H1 (cell line): Measurements from ENCODE around the gene SLC18A3. TPM values are rescaled to one million over a fixed set of nuclear protein-coding genes. Genes with fewer than 3 reads are reported as not detected.

Experiments
- CTCF ChIA-PET: fragments of 300-600 bp; sonication (Branson Sonifier 250); formaldehyde crosslinking; loops from one replicate; lab custom pipeline; 2021; ENCODE audit not compliant: partially characterized antibody; lab: Charles Lee
- POLR2A ChIA-PET: fragments of 300-600 bp; sonication (Branson Sonifier 250); formaldehyde crosslinking; loops from one replicate; lab custom pipeline; 2021; ENCODE audit warnings: inconsistent platforms; ENCODE audit not compliant: partially characterized antibody; lab: Charles Lee
- DNase-seq, 2 experiments: peaks; one replicate each; pipeline versions ENCODE4 v3.0.0 to v3.0.0-alpha.2; 2010 to 2022; ENCODE audit warnings: low spot score in 2 of 2, low read depth in 1 of 2, mixed read lengths in 1 of 2
- FAIRE-seq: peaks from 2 replicates; lab custom pipeline; 2011; peaks lifted over from hg19 to GRCh38; lab: Jason Lieb, UNC
- H2AFZ ChIP-seq: 2 replicates; pipeline ENCODE4 v1.8.1; 2012; ENCODE audit warnings: low read length, inconsistent platforms
- H2AK5ac ChIP-seq: 2 replicates; pipeline ENCODE4 v1.6.1; 2013; ENCODE audit warnings: low read depth, low read length
- H2BK120ac ChIP-seq: replicated peaks from 2 replicates; pipeline ENCODE3; 2013; ENCODE audit warnings: low read depth, low read length, inconsistent platforms
- H2BK12ac ChIP-seq: 2 replicates; pipeline ENCODE4 v1.6.1; 2013; ENCODE audit warnings: low read depth, low read length
- H2BK15ac ChIP-seq: 2 replicates; pipeline ENCODE4 v1.6.1; 2013; ENCODE audit warnings: low read length
- H2BK20ac ChIP-seq: 2 replicates; pipeline ENCODE4 v1.6.1; 2013; ENCODE audit warnings: low read length
- H2BK5ac ChIP-seq: 2 replicates; pipeline ENCODE4 v1.6.1; 2013; ENCODE audit warnings: low read depth, low read length
- H3K14ac ChIP-seq: 2 replicates; pipeline ENCODE4 v1.6.1; 2013; ENCODE audit warnings: inconsistent platforms; ENCODE audit not compliant: insufficient read length
- H3K18ac ChIP-seq: 2 replicates; pipeline ENCODE4 v1.6.1; 2013; ENCODE audit warnings: low read length; ENCODE audit errors: extremely low read depth
- H3K23ac ChIP-seq: 2 replicates; pipeline ENCODE4 v1.6.1; 2013; ENCODE audit warnings: inconsistent platforms; ENCODE audit not compliant: insufficient read length
- H3K23me2 ChIP-seq: 2 replicates; pipeline ENCODE4 v1.6.1; 2013; ENCODE audit warnings: low read depth, low read length
- H3K27ac ChIP-seq: 2 replicates; pipeline ENCODE4 v1.6.1; 2011; ENCODE audit warnings: low read depth, low read length, inconsistent platforms
- H3K27me3 ChIP-seq, 4 experiments: replicated peaks in 1 of 4; 1 replicate in 1 of 4; 2 replicates in 3 of 4; pipeline versions ENCODE4 v1.6.1 to v1.8.1; 2011 to 2013; ENCODE audit warnings: low read length in 3 of 4, mild to moderate bottlenecking in 3 of 4, inconsistent platforms in 2 of 4, mixed read lengths in 2 of 4, moderate library complexity in 1 of 4; ENCODE audit not compliant: control insufficient read depth in 3 of 4, insufficient read depth in 3 of 4; ENCODE audit errors: extremely low read depth in 1 of 4
- H3K36me3 ChIP-seq, 4 experiments: 2 replicates each; pipeline versions ENCODE4 v1.6.1 to v1.8.1; 2011 to 2013; ENCODE audit warnings: mild to moderate bottlenecking in 4 of 4, low read length in 3 of 4, moderate library complexity in 2 of 4, control low read depth in 1 of 4, inconsistent platforms in 1 of 4; ENCODE audit not compliant: insufficient read depth in 4 of 4, control insufficient read depth in 2 of 4
- H3K4ac ChIP-seq: replicated peaks from 2 replicates; pipeline ENCODE3; 2013; ENCODE audit warnings: low read length, low read depth, mixed read lengths, inconsistent platforms; ENCODE audit not compliant: insufficient read length
- H3K4me1 ChIP-seq, 4 experiments: replicated peaks in 1 of 4; 1 replicate in 1 of 4; 2 replicates in 3 of 4; pipeline versions ENCODE4 v1.6.1 to v1.8.1; 2011 to 2013; ENCODE audit warnings: low read length in 3 of 4, inconsistent platforms in 2 of 4, mixed read lengths in 1 of 4; ENCODE audit not compliant: insufficient read depth in 4 of 4, control insufficient read depth in 3 of 4
- H3K4me2 ChIP-seq, 2 experiments: 2 replicates each; pipeline versions ENCODE4 v1.6.1 to v1.8.1; 2011 to 2013; ENCODE audit warnings: low read depth in 2 of 2, low read length in 2 of 2, control low read depth in 1 of 2, inconsistent platforms in 1 of 2, mild to moderate bottlenecking in 1 of 2; ENCODE audit not compliant: insufficient read depth in 1 of 2
- H3K4me3 ChIP-seq, 4 experiments: fragments of 200-600, 300-600 bp in 1 of 4; sonication (generic), shearing (Covaris generic), sonication (Bioruptor Twin) in 1 of 4; 2 replicates each; pipeline versions ENCODE4 v1.5.1 to v1.8.1; 2011 to 2016; ENCODE audit warnings: low read length in 4 of 4, low read depth in 3 of 4, control low read depth in 2 of 4, inconsistent platforms in 2 of 4, mild to moderate bottlenecking in 2 of 4, mixed read lengths in 1 of 4, moderate library complexity in 1 of 4; ENCODE audit not compliant: insufficient read depth in 2 of 4; ENCODE audit errors: extremely low read depth in 1 of 4
- H3K56ac ChIP-seq: replicated peaks from 2 replicates; pipeline ENCODE3; 2013; ENCODE audit warnings: low read depth, mild to moderate bottlenecking, mixed read lengths, low read length, inconsistent platforms; ENCODE audit not compliant: insufficient read length
- H3K79me1 ChIP-seq: 2 replicates; pipeline ENCODE4 v1.6.1; 2013; ENCODE audit warnings: low read depth, low read length, control low read depth
- H3K79me2 ChIP-seq, 2 experiments: 2 replicates each; pipeline versions ENCODE4 v1.6.1 to v1.8.1; 2012 to 2013; ENCODE audit warnings: low read length in 2 of 2, mild to moderate bottlenecking in 2 of 2, inconsistent platforms in 1 of 2; ENCODE audit not compliant: insufficient read depth in 2 of 2, control insufficient read depth in 1 of 2
- H3K9ac ChIP-seq, 4 experiments: replicated peaks in 1 of 4; 1 replicate in 1 of 4; 2 replicates in 3 of 4; pipeline versions ENCODE4 v1.6.1 to v1.8.1; 2011 to 2013; ENCODE audit warnings: low read depth in 3 of 4, low read length in 3 of 4, control low read depth in 2 of 4, mild to moderate bottlenecking in 2 of 4, moderate library complexity in 2 of 4, inconsistent platforms in 1 of 4; ENCODE audit errors: extremely low read depth in 1 of 4
- H3K9me3 ChIP-seq, 2 experiments: 2 replicates each; pipeline versions ENCODE4 v1.6.1 to v1.8.1; 2012 to 2013; ENCODE audit warnings: mild to moderate bottlenecking in 2 of 2, moderate library complexity in 2 of 2, control low read depth in 1 of 2, inconsistent platforms in 1 of 2, low read depth in 1 of 2, low read length in 1 of 2, mixed read lengths in 1 of 2; ENCODE audit not compliant: insufficient read depth in 2 of 2
- H4K20me1 ChIP-seq, 2 experiments: replicated peaks in 1 of 2; 2 replicates each; pipeline versions ENCODE3 to v1.8.1; 2011 to 2013; ENCODE audit warnings: inconsistent platforms in 2 of 2, low read length in 2 of 2, mild to moderate bottlenecking in 1 of 2; ENCODE audit not compliant: insufficient read depth in 2 of 2, control insufficient read depth in 1 of 2
- H4K5ac ChIP-seq: 2 replicates; pipeline ENCODE4 v1.6.1; 2013; ENCODE audit warnings: low read length, low read depth, mixed read lengths, inconsistent platforms; ENCODE audit not compliant: insufficient read length
- H4K8ac ChIP-seq: 2 replicates; pipeline ENCODE4 v1.8.0; 2013; ENCODE audit warnings: mild to moderate bottlenecking, moderate library complexity, low read length, inconsistent platforms; ENCODE audit not compliant: insufficient read depth; ENCODE audit errors: extremely low read depth
- H4K91ac ChIP-seq: replicated peaks from 2 replicates; pipeline ENCODE3; 2013; ENCODE audit warnings: low read length, mixed read lengths, inconsistent platforms; ENCODE audit not compliant: insufficient read length
- KDM4A ChIP-seq: IDR thresholded peaks from one replicate; pipeline ENCODE4 v1.7.1; 2012; ENCODE audit warnings: low read depth, mild to moderate bottlenecking, moderate library complexity, low read length, inconsistent platforms; ENCODE audit not compliant: severe bottlenecking
- RXRA ChIP-seq: IDR thresholded peaks from 2 replicates; pipeline ENCODE4 v1.6.1; 2011; ENCODE audit warnings: low read depth, mild to moderate bottlenecking, low read length, moderate library complexity; ENCODE audit not compliant: insufficient read depth
- SRF ChIP-seq: IDR thresholded peaks from 2 replicates; pipeline ENCODE4 v1.6.1; 2011; ENCODE audit warnings: mild to moderate bottlenecking, low read depth, low read length, moderate library complexity
- TAF1 ChIP-seq: IDR thresholded peaks from 2 replicates; pipeline ENCODE4 v1.6.1; 2011; ENCODE audit warnings: mild to moderate bottlenecking, low read depth, low read length
- TBP ChIP-seq: IDR thresholded peaks from 2 replicates; pipeline ENCODE4 v1.6.1; 2011; ENCODE audit warnings: low read depth, low read length, improper control_type of control experiment
- TEAD4 ChIP-seq: IDR thresholded peaks from 2 replicates; pipeline ENCODE4 v1.6.1; 2012; ENCODE audit warnings: low read depth, low read length, inconsistent platforms, mixed read lengths
- WGBS, 2 experiments: shearing (Covaris generic) in 1 of 2; methylation state at CpG; one replicate each; pipeline versions ENCODE4 v1.1.6 to v1.1.7; 2013 to 2015; ENCODE audit warnings: low lambda C conversion rate in 2 of 2, mixed read lengths in 2 of 2, inconsistent platforms in 1 of 2, low coverage in 1 of 2, missing lambda C conversion rate in 1 of 2; ENCODE audit not compliant: insufficient replicate concordance in 2 of 2, insufficient coverage in 1 of 2, insufficient read length in 1 of 2; ENCODE audit errors: extremely low coverage in 1 of 2, missing lambda C conversion rate in 1 of 2; 5-methylcytosine and 5-hydroxymethylcytosine counted together
- polyA plus RNA-seq, 7 experiments: library from polyadenylated mRNA; depleted of rRNA in 3 of 7; stranded (reverse) in 5 of 7; unstranded in 2 of 7; fragments of >200 nt in 5 of 7; fragments of 200-250 nt in 2 of 7; gene quantifications; 1 replicate in 5 of 7; 2 replicates in 1 of 7; 4 replicates in 1 of 7; pipeline versions ENCODE4 v1.2.1 to v1.2.3, GENCODE V29; 2011 to 2013; ENCODE audit warnings: missing spikeins in 2 of 7, mixed read lengths in 2 of 7
- total RNA-seq: library from RNA; stranded (reverse); fragmentation: NEBNext Ultra II Directional; extraction: Animal tissue kit (Norgen Biotek cat#: 25700); gene quantifications from 2 replicates; pipeline ENCODE4 v1.2.1, GENCODE V29; 2021
- TF ChIP-seq, protein P1 (sequence below): IDR thresholded peaks from 2 replicates; pipeline ENCODE4 v1.6.1; 2011; ENCODE audit warnings: low read length, improper control_type of control experiment
- TF ChIP-seq, protein P2 (sequence below): IDR thresholded peaks from 2 replicates; pipeline ENCODE4 v1.6.1; 2012; ENCODE audit warnings: inconsistent platforms

The SLC18A3 gene
- total and polyA plus RNA-seq, 2 of the 8 experiments (the other 6 are each of a cell fraction or from before 2014, with no cell fraction given) = 0.17 TPM; not detected in 1

DNA sequence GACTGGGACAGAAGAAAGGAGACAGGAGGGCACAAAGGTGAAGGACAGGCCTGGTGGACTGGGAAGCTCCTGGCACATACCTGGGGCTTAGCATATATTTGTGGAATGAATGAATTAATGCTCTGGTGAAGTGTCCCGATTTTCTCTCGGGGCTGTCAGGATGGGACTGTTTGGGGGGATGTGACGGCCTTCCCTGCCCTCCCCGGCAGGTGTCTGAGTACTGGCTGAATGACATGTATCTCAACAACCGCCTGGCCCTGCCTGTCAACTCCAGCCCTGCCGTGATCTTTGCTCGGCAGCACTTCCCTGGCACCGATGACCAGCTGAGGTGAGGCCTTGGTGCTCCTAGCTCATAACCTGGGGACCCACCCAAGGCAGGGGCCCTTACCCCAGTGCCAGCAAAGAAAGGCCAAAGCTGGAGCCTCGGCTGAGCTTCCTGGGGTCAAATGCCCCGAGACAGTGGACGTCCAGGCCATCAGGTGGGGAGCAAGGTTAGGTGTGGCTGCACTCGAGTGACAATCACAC, 10.2 kb downstream of the SLC18A3 start:
- H2BK15ac ChIP-seq = no peak overlapping the region
- peaks cover 2 to 4% of the 10 kb centered on the region in 2 experiments for H4K20me1 ChIP-seq
- no peaks in the 10 kb centered on the region for H3K79me1 ChIP-seq
- no peak overlapping the region for H4K8ac ChIP-seq
- H3K56ac ChIP-seq = no peak overlapping the region
- 95% methylated on average over 12 of the region's 12 CpGs; no CpG with 5 or more reads in 1 of the 2 experiments for WGBS, 2 experiments
- no peak overlapping the region for H3K27ac ChIP-seq
- no peaks in the 10 kb centered on the region for H3K4me1 ChIP-seq
- no peaks in the 10 kb centered on the region for H3K79me2 ChIP-seq
- no peak overlapping the region for H4K91ac ChIP-seq
- H2BK120ac ChIP-seq = no peak overlapping the region
- no peak overlapping the region for H2BK12ac ChIP-seq
- H4K5ac ChIP-seq = no peak overlapping the region
- H3K14ac ChIP-seq = no peak overlapping the region
- no peak overlapping the region for H2AFZ ChIP-seq
- H2BK5ac ChIP-seq = no peak overlapping the region
- no peak overlapping the region for H2BK20ac ChIP-seq
- CTCF ChIA-PET = interaction anchor here (0.7 to 4.4 kb wide), 8 partner anchors 9 to 124 kb away, joined by 3 to 13 read pairs (median 4); no protein-coding TSS in a partner anchor
- no peak for TF ChIP-seq TAF1
- no peak for TF ChIP-seq KDM4A
- TF ChIP-seq, protein P1, sequence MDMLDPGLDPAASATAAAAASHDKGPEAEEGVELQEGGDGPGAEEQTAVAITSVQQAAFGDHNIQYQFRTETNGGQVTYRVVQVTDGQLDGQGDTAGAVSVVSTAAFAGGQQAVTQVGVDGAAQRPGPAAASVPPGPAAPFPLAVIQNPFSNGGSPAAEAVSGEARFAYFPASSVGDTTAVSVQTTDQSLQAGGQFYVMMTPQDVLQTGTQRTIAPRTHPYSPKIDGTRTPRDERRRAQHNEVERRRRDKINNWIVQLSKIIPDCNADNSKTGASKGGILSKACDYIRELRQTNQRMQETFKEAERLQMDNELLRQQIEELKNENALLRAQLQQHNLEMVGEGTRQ = no peak
- no peak for TF ChIP-seq SRF
- TF ChIP-seq TBP = no peak
- no peak for TF ChIP-seq RXRA
- TF ChIP-seq, protein P2, sequence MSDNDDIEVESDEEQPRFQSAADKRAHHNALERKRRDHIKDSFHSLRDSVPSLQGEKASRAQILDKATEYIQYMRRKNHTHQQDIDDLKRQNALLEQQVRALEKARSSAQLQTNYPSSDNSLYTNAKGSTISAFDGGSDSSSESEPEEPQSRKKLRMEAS = no peak
- no peak for TF ChIP-seq TEAD4
- no peak overlapping the region for H3K23ac ChIP-seq
- no peak overlapping the region for H3K4me3 ChIP-seq
- no peak overlapping the region for H2AK5ac ChIP-seq
- no peak overlapping the region for H3K4me2 ChIP-seq
- no peaks in the 10 kb centered on the region for H3K36me3 ChIP-seq
- H3K9me3 ChIP-seq = no peaks in the 10 kb centered on the region
- no peak overlapping the region for H3K18ac ChIP-seq
- H3K23me2 ChIP-seq = peaks cover 4% of the 10 kb centered on the region; the same call in 1 of the 2 replicates
- no peak for FAIRE-seq
- no peak for DNase-seq
- peaks cover 10 to 33% (median 28%) of the 10 kb centered on the region in 4 experiments for H3K27me3 ChIP-seq
- H3K9ac ChIP-seq = no peak overlapping the region
- POLR2A ChIA-PET = no interaction called here
- H3K4ac ChIP-seq = no peak overlapping the region
